Measurements from ENCODE around the gene ADAMTS16. TPM values are rescaled to one million over a fixed set of nuclear protein-coding genes. Genes with fewer than 3 reads are reported as not detected.

Gene ADAMTS16
- total and polyA plus RNA-seq, 2 experiments from 2014 or later, result 2.8 to 15.4 TPM

- no peak overlapping the region for H2AFZ ChIP-seq
- H3K27ac ChIP-seq (ENCODE audit: low read depth), result no peak overlapping the region
- H3K4me2 ChIP-seq, result no peak overlapping the region
- no peaks in the 10 kb centered on the region for H3K4me1 ChIP-seq (ENCODE audit: insufficient read depth)
- no peaks in the 10 kb centered on the region for H3K27me3 ChIP-seq (ENCODE audit: insufficient read depth)
- no peak overlapping the region for H3K4me3 ChIP-seq
- no peak for TF ChIP-seq CREB1 (CRISPR knock-in tag; IDR thresholded peaks at IDR 0.05; ENCODE audit: low read depth)
- TF ChIP-seq POLR2AphosphoS5 (IDR thresholded peaks at IDR 0.05; ENCODE audit: low read depth), result no peak
- no peak for TF ChIP-seq STAT1 (IDR thresholded peaks at IDR 0.05; ENCODE audit: unreplicated experiment)
- no peak for TF ChIP-seq EZH2 (IDR thresholded peaks at IDR 0.05; ENCODE audit: low read depth, unreplicated experiment)
- TF ChIP-seq ZNF462 (CRISPR knock-in tag; IDR thresholded peaks at IDR 0.05), result no peak
- TF ChIP-seq NANOG (IDR thresholded peaks at IDR 0.05; ENCODE audit: borderline replicate concordance), result no peak
- TF ChIP-seq REST (IDR thresholded peaks at IDR 0.05; ENCODE audit: unreplicated experiment), result no peak
- TF ChIP-seq ZNF331 (CRISPR knock-in tag; IDR thresholded peaks at IDR 0.05; ENCODE audit: low read depth), result no peak
- no peak for TF ChIP-seq EZH2phosphoT487 (IDR thresholded peaks at IDR 0.05; ENCODE audit: unreplicated experiment)
- TF ChIP-seq JUNB (IDR thresholded peaks at IDR 0.05; ENCODE audit: unreplicated experiment), result no peak
- no peak for TF ChIP-seq CTCF (conservative IDR thresholded peaks at IDR 0.05; ENCODE audit: low read depth in 2 of 2)
- TF ChIP-seq ETS1 (IDR thresholded peaks at IDR 0.05), result no peak
- no peak for TF ChIP-seq ZNF114 (CRISPR knock-in tag; IDR thresholded peaks at IDR 0.05)
- H3K9me3 Mint-ChIP-seq, result peaks cover 2% of the 10 kb centered on the region; the same call in 2 of the 3 replicates
- no peaks in the 10 kb centered on the region for H3F3A ChIP-seq (replicated peaks; ENCODE audit: low read depth)
- no peak overlapping the region for H3K27ac Mint-ChIP-seq
- H3K4me1 Mint-ChIP-seq, result peaks cover 16% of the 10 kb centered on the region
- H3K36me3 ChIP-seq (ENCODE audit: insufficient read depth), result no peaks in the 10 kb centered on the region
- ATAC-seq, result no peak
- H3K36me3 Mint-ChIP-seq (ENCODE audit: low read depth), result peaks cover 9% of the 10 kb centered on the region; the same call in 2 of the 3 replicates
- no peaks in the 10 kb centered on the region for H3K79me2 ChIP-seq (replicated peaks; ENCODE audit: insufficient read depth)
- no peak overlapping the region for H3K4me3 Mint-ChIP-seq
- no peaks in the 10 kb centered on the region for H4K20me1 ChIP-seq (replicated peaks; ENCODE audit: insufficient read depth)
- DNase-seq (ENCODE audit: low spot score), result no peak
- H3K27me3 Mint-ChIP-seq (ENCODE audit: insufficient read depth, low read depth, poor library complexity), result peaks cover 2% of the 10 kb centered on the region
- H3K9me2 ChIP-seq (ENCODE audit: insufficient read depth), result no peaks in the 10 kb centered on the region
Observed at GRCh38 chr5:5287419-5287818, 147.3 kb downstream of the ADAMTS16 start.
